H9 (cell line): Measurements from ENCODE around the gene SDK1. TPM values are rescaled to one million over a fixed set of nuclear protein-coding genes. Genes with fewer than 3 reads are reported as not detected.

Experiments
- DNase-seq: peaks from one replicate; pipeline ENCODE4 v3.0.0-alpha.2; 2017
- H2AFZ ChIP-seq: one replicate; pipeline ENCODE4 v1.6.1; 2013; ENCODE audit warnings: mild to moderate bottlenecking, low read length, control low read depth, moderate library complexity
- H2AK5ac ChIP-seq: 2 replicates; pipeline ENCODE4 v1.6.1; 2013; ENCODE audit warnings: low read length, control low read depth, mixed read lengths; ENCODE audit not compliant: insufficient read length
- H2BK120ac ChIP-seq: one replicate; pipeline ENCODE4 v1.6.1; 2013; ENCODE audit warnings: low read depth, mild to moderate bottlenecking, low read length, control low read depth, inconsistent platforms; ENCODE audit not compliant: poor library complexity, severe bottlenecking
- H2BK12ac ChIP-seq: 2 replicates; pipeline ENCODE4 v1.6.1; 2013; ENCODE audit warnings: low read length, control low read depth, mixed read lengths, low read depth; ENCODE audit not compliant: insufficient read length
- H2BK15ac ChIP-seq: 2 replicates; pipeline ENCODE4 v1.6.1; 2013; ENCODE audit warnings: low read depth, low read length, control low read depth
- H2BK20ac ChIP-seq: one replicate; pipeline ENCODE4 v1.6.1; 2013; ENCODE audit warnings: low read depth, mild to moderate bottlenecking, low read length, control low read depth, inconsistent platforms; ENCODE audit not compliant: poor library complexity, severe bottlenecking
- H2BK5ac ChIP-seq: 2 replicates; pipeline ENCODE4 v1.6.1; 2013; ENCODE audit warnings: low read length, control low read depth, mixed read lengths; ENCODE audit not compliant: insufficient read length
- H3K14ac ChIP-seq: 2 replicates; pipeline ENCODE4 v1.6.1; 2013; ENCODE audit warnings: low read length, control low read depth; ENCODE audit not compliant: insufficient read depth
- H3K18ac ChIP-seq: 2 replicates; pipeline ENCODE4 v1.6.1; 2013; ENCODE audit warnings: low read depth, mild to moderate bottlenecking, mixed read lengths, low read length, control low read depth; ENCODE audit not compliant: insufficient read length
- H3K23ac ChIP-seq: 2 replicates; pipeline ENCODE4 v1.6.1; 2013; ENCODE audit warnings: low read length, control low read depth, mixed read lengths, low read depth; ENCODE audit not compliant: insufficient read length
- H3K23me2 ChIP-seq: 2 replicates; pipeline ENCODE4 v1.6.1; 2013; ENCODE audit warnings: low read depth, mild to moderate bottlenecking, mixed read lengths, low read length, control low read depth; ENCODE audit not compliant: insufficient read length, poor library complexity, severe bottlenecking
- H3K27ac ChIP-seq: 2 replicates; pipeline ENCODE4 v1.5.1; 2013; ENCODE audit warnings: low read length, control low read depth, mixed read lengths, low read depth; ENCODE audit not compliant: insufficient read length
- H3K27me3 ChIP-seq: 2 replicates; pipeline ENCODE4 v1.6.1; 2013; ENCODE audit warnings: low read length, control low read depth, inconsistent platforms; ENCODE audit not compliant: insufficient read depth
- H3K4ac ChIP-seq: 2 replicates; pipeline ENCODE4 v1.6.1; 2013; ENCODE audit warnings: low read depth, mild to moderate bottlenecking, control low read depth, inconsistent platforms, low read length, moderate library complexity
- H3K4me1 ChIP-seq: 2 replicates; pipeline ENCODE4 v1.6.1; 2013; ENCODE audit warnings: low read length, control low read depth, inconsistent platforms; ENCODE audit not compliant: insufficient read depth
- H3K4me2 ChIP-seq: 2 replicates; pipeline ENCODE4 v1.6.1; 2013; ENCODE audit warnings: low read length, control low read depth, mixed read lengths; ENCODE audit not compliant: insufficient read length, insufficient read depth
- H3K56ac ChIP-seq: 2 replicates; pipeline ENCODE4 v1.6.1; 2013; ENCODE audit warnings: low read depth, mild to moderate bottlenecking, mixed read lengths, low read length, control low read depth; ENCODE audit not compliant: insufficient read length
- H3K79me1 ChIP-seq: 2 replicates; pipeline ENCODE4 v1.6.1; 2013; ENCODE audit warnings: low read depth, mild to moderate bottlenecking, moderate library complexity, low read length, control low read depth, inconsistent platforms; ENCODE audit not compliant: insufficient read depth, poor library complexity, severe bottlenecking
- H3K79me2 ChIP-seq: 2 replicates; pipeline ENCODE4 v1.6.1; 2013; ENCODE audit warnings: low read length, control low read depth, inconsistent platforms; ENCODE audit not compliant: insufficient read depth
- H3K9ac ChIP-seq: 2 replicates; pipeline ENCODE4 v1.6.1; 2013; ENCODE audit warnings: low read length, control low read depth, mixed read lengths; ENCODE audit not compliant: insufficient read length; ENCODE audit errors: extremely low read depth
- H3K9me3 ChIP-seq: one replicate; pipeline ENCODE4 v1.6.1; 2013; ENCODE audit warnings: low read depth, low read length, inconsistent platforms; ENCODE audit not compliant: control insufficient read depth
- H3T11ph ChIP-seq: one replicate; pipeline ENCODE4 v1.6.1; 2013; ENCODE audit warnings: mild to moderate bottlenecking, low read length, control low read depth, inconsistent platforms
- H4K20me1 ChIP-seq: one replicate; pipeline ENCODE4 v1.6.1; 2013; ENCODE audit not compliant: control insufficient read depth, insufficient read length, insufficient read depth
- H4K5ac ChIP-seq: 2 replicates; pipeline ENCODE4 v1.6.1; 2013; ENCODE audit warnings: low read depth, mild to moderate bottlenecking, mixed read lengths, low read length, control low read depth; ENCODE audit not compliant: insufficient read length
- H4K8ac ChIP-seq: replicated peaks from 2 replicates; pipeline ENCODE4 v1.6.1; 2013; ENCODE audit warnings: low read length, control low read depth, mixed read lengths, low read depth; ENCODE audit not compliant: insufficient read length
- H4K91ac ChIP-seq: 2 replicates; pipeline ENCODE4 v1.6.1; 2013; ENCODE audit warnings: low read depth, mild to moderate bottlenecking, moderate library complexity, mixed read lengths, low read length, control low read depth; ENCODE audit not compliant: insufficient read length
- H3K27ac Mint-ChIP-seq, 3 experiments: 2 replicates in 2 of 3; 3 replicates in 1 of 3; pipeline ENCODE4 v1.8.0; 2020 to 2021; ENCODE audit warnings: mixed read lengths in 3 of 3, mild to moderate bottlenecking in 1 of 3, moderate library complexity in 1 of 3
- H3K27me3 Mint-ChIP-seq: 2 replicates; pipeline ENCODE4 v1.8.0; 2021; ENCODE audit warnings: low read depth, mild to moderate bottlenecking, moderate library complexity, mixed read lengths
- H3K36me3 Mint-ChIP-seq, 3 experiments: 2 replicates in 2 of 3; 3 replicates in 1 of 3; pipeline ENCODE4 v1.8.0; 2020 to 2021; ENCODE audit warnings: low read depth in 3 of 3, mixed read lengths in 3 of 3; ENCODE audit not compliant: insufficient read depth in 1 of 3
- H3K4me1 Mint-ChIP-seq, 2 experiments: 2 replicates each; pipeline ENCODE4 v1.8.0; 2020; ENCODE audit warnings: mixed read lengths in 2 of 2
- H3K4me3 Mint-ChIP-seq, 2 experiments: 2 replicates in 1 of 2; 3 replicates in 1 of 2; pipeline ENCODE4 v1.8.0; 2020 to 2021; ENCODE audit warnings: mild to moderate bottlenecking in 2 of 2, mixed read lengths in 2 of 2, moderate library complexity in 1 of 2
- H3K9me3 Mint-ChIP-seq, 2 experiments: 2 replicates in 1 of 2; 3 replicates in 1 of 2; pipeline ENCODE4 v1.8.0; 2020; ENCODE audit warnings: mild to moderate bottlenecking in 2 of 2, mixed read lengths in 2 of 2, moderate library complexity in 1 of 2
- WGBS: extraction: QIAGEN DNeasy Blood & Tissue Kit; methylation state at CpG from one replicate; pipeline ENCODE4 v1.1.7; 2013; ENCODE audit warnings: missing lambda C conversion rate, low lambda C conversion rate, mixed read lengths; ENCODE audit not compliant: insufficient read length; ENCODE audit errors: extremely low coverage; 5-methylcytosine and 5-hydroxymethylcytosine counted together
- total RNA-seq: library from RNA; stranded (reverse); gene quantifications from 2 replicates; pipeline ENCODE4 v1.2.1, GENCODE V29; 2021
- TF ChIP-seq, protein P1 (sequence below): fragments of 200-600 bp; sonication (generic); conservative IDR thresholded peaks from 3 replicates; pipeline ENCODE4 v1.8.0; 2021; ENCODE audit warnings: antibody characterized with exemption, mild to moderate bottlenecking

Gene SDK1
- total RNA-seq, 1 experiment from 2014 or later = 8.7 TPM

DNA sequence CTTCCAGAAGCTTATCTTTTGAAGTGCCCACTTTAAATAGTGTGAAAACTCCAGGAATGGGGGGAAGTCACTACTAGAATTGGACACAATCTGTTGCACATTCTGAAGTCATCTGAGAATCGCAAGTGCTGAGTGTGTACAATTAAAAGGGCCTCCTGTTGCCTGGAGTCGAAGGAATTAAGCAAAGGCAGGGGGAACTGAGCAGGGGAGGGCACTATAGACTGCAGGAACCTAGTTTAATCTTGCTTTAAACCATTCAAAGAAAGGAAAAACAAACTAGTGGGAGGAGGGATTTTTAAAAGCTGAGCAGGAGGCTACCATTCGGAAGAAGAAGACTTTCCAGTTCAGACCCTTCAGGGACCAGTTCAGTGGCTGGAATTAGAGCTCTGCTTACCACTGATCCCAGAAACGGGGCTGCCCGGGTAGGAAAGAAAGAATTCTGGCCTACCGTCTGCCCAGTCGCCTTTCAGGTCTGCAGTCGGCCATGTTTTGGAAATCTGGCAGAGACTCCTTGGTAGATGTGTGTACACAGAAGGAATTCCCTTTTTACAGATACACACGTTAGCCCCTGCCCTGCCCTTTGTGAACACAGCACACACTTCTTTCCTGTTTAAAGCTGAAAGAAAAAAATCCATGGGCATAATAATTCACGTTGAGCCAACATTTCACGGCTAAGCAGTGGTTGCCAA is 770.5 kb downstream of the SDK1 start:
- Histone ChIP-seq H4K20me1 (no peaks in the 10 kb centered on the region), H3K9me3 (no peaks in the 10 kb centered on the region), H3T11ph (no peak overlapping the region), H3K9ac (no peak overlapping the region), H2BK120ac (no peak overlapping the region), H4K8ac (no peak overlapping the region), H3K56ac (no peak overlapping the region), H3K27ac (no peak overlapping the region), H3K79me2 (no peaks in the 10 kb centered on the region), H3K79me1 (no peaks in the 10 kb centered on the region), H2BK20ac (no peak overlapping the region), H4K5ac (no peak overlapping the region), H2AFZ (no peak overlapping the region), H4K91ac (no peak overlapping the region), H3K4me1 (no peaks in the 10 kb centered on the region; the same call in 1 of the 2 replicates), H2BK5ac (no peak overlapping the region), H3K18ac (no peak overlapping the region), H3K27me3 (no peaks in the 10 kb centered on the region), H3K23me2 (no peaks in the 10 kb centered on the region), H3K14ac (no peak overlapping the region), H3K4ac (no peak overlapping the region), H3K4me2 (no peak overlapping the region), H2BK15ac (no peak overlapping the region), H2AK5ac (no peak overlapping the region), H3K23ac (no peak overlapping the region), H2BK12ac (no peak overlapping the region)
- H3K27me3 Mint-ChIP-seq = no peaks in the 10 kb centered on the region
- no peak for DNase-seq
- no peak overlapping the region for H3K4me3 Mint-ChIP-seq
- H3K9me3 Mint-ChIP-seq = no peaks in the 10 kb centered on the region
- peak overlapping the region in 2 of 3 experiments; percentile 47 to 83; a peak in 1 of 7 replicates for H3K27ac Mint-ChIP-seq
- H3K4me1 Mint-ChIP-seq = peaks cover 25 to 29% of the 10 kb centered on the region in 2 experiments
- peaks cover 0 to 3% (median 2%) of the 10 kb centered on the region in 3 experiments; a peak in 3 of 7 replicates for H3K36me3 Mint-ChIP-seq
- TF ChIP-seq, protein P1, sequence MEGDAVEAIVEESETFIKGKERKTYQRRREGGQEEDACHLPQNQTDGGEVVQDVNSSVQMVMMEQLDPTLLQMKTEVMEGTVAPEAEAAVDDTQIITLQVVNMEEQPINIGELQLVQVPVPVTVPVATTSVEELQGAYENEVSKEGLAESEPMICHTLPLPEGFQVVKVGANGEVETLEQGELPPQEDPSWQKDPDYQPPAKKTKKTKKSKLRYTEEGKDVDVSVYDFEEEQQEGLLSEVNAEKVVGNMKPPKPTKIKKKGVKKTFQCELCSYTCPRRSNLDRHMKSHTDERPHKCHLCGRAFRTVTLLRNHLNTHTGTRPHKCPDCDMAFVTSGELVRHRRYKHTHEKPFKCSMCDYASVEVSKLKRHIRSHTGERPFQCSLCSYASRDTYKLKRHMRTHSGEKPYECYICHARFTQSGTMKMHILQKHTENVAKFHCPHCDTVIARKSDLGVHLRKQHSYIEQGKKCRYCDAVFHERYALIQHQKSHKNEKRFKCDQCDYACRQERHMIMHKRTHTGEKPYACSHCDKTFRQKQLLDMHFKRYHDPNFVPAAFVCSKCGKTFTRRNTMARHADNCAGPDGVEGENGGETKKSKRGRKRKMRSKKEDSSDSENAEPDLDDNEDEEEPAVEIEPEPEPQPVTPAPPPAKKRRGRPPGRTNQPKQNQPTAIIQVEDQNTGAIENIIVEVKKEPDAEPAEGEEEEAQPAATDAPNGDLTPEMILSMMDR = no peak
- WGBS = no CpG with 5 or more reads among the region's 11 CpGs
